DOHH2 (cell line): ENCODE results near the gene NCAM2.

Source experiments
- H3F3A ChIP-seq: fragments of 200-600 bp; sonication (generic), shearing (Covaris generic); 2 replicates; pipeline ENCODE4 v1.6.0; 2016; ENCODE audit warnings: antibody characterized with exemption, mild to moderate bottlenecking; ENCODE audit not compliant: control insufficient read depth, insufficient read depth
- H3K27ac ChIP-seq: fragments of 200-600 bp; sonication (generic); 2 replicates; pipeline ENCODE4 v1.5.1; 2014; ENCODE audit warnings: low read depth, mild to moderate bottlenecking, low read length, moderate library complexity
- H3K27me3 ChIP-seq: fragments of 200-600 bp; sonication (generic); 2 replicates; pipeline ENCODE4 v1.6.1; 2014; ENCODE audit warnings: mild to moderate bottlenecking, low read length, mixed read lengths; ENCODE audit not compliant: control insufficient read depth
- H3K36me3 ChIP-seq: fragments of 200-600 bp; sonication (generic); 2 replicates; pipeline ENCODE4 v1.6.1; 2014; ENCODE audit warnings: mild to moderate bottlenecking, low read length, moderate library complexity, mixed read lengths; ENCODE audit not compliant: control insufficient read depth
- H3K4me1 ChIP-seq: fragments of 200-600 bp; sonication (generic); 2 replicates; pipeline ENCODE4 v1.6.1; 2014; ENCODE audit warnings: mild to moderate bottlenecking, low read length, mixed read lengths; ENCODE audit not compliant: control insufficient read depth
- H3K4me2 ChIP-seq: fragments of 200-600 bp; sonication (generic); 2 replicates; pipeline ENCODE4 v1.6.0; 2014; ENCODE audit warnings: mild to moderate bottlenecking, low read length, moderate library complexity
- H3K4me3 ChIP-seq: fragments of 200-600 bp; sonication (generic); 2 replicates; pipeline ENCODE4 v1.5.1; 2014; ENCODE audit warnings: mild to moderate bottlenecking, low read length, mixed read lengths
- H3K79me2 ChIP-seq: fragments of 200-600 bp; sonication (generic); 2 replicates; pipeline ENCODE4 v1.6.1; 2014; ENCODE audit warnings: mild to moderate bottlenecking, low read length, mixed read lengths; ENCODE audit not compliant: control insufficient read depth
- H3K9me2 ChIP-seq: fragments of 200-600 bp; sonication (generic); replicated peaks from 2 replicates; pipeline ENCODE4 v1.6.1; 2014; ENCODE audit warnings: mild to moderate bottlenecking, low read length, mixed read lengths; ENCODE audit not compliant: control insufficient read depth
- H3K9me3 ChIP-seq: fragments of 200-600 bp; sonication (generic); 2 replicates; pipeline ENCODE4 v1.6.1; 2014; ENCODE audit warnings: antibody characterized with exemption, low read length, mixed read lengths; ENCODE audit not compliant: control insufficient read depth, insufficient read depth
- H4K20me1 ChIP-seq: fragments of 200-600 bp; sonication (generic); 2 replicates; pipeline ENCODE4 v1.6.0; 2014; ENCODE audit warnings: low read depth, mild to moderate bottlenecking, antibody characterized with exemption, low read length, moderate library complexity; ENCODE audit not compliant: control insufficient read depth, insufficient read depth
- EZH2phosphoT487 ChIP-seq: fragments of 200-600 bp; sonication (generic); IDR thresholded peaks from 2 replicates; pipeline ENCODE4 v1.6.1; 2017; ENCODE audit warnings: borderline replicate concordance, mild to moderate bottlenecking, antibody characterized with exemption, low read length, moderate library complexity, mixed read lengths
- TF ChIP-seq, protein P1 (sequence below): fragments of 200-600 bp; sonication (generic); IDR thresholded peaks from one replicate; pipeline ENCODE4 v1.5.1; 2014; ENCODE audit warnings: antibody characterized with exemption, mild to moderate bottlenecking, low read depth, low read length; ENCODE audit not compliant: poor library complexity, severe bottlenecking

The NCAM2 gene

DNA sequence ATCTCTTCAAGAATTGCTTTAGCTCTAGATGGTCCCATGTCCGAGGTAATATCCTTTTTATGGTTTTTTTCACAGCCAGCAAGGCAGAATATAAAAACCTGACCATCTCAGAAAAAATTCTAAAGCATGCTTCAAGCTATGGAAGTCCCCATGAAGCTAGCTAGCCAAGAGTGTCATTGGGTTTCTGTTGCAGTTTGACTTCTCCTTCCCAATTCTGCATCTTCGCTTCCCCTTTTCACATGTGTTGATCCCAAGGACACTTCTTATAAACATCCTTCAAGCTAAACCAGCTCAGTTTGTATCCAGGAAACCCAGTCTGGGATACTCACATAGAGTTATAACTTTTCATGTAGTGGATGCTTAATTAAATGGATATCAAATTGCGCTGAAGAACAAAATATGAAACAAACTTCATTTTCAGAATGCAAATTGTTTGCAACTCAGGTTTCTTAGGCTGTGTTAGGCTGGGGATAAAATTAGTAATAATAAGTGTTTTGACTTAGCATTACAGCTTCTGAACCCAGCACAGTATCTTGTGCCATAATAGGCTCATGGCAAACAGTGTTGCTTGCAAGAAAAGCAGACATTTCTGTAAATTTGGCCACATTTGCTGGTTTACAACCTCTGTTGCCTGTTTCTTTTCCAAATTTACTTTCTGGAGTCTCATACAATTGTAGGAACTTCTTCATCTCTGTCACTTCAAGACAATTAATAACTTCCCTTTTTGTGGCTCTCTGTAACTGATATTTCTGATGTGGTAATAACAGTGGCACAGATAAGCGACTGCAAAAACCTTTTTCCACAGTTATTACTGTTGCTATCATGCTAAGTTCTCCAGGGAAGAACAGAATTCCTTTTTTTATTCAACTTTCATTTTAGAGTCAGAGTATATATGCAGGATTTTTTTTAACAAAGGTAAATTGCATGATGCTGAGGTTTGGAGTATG, 53.2 kb downstream of the NCAM2 start:
- TF ChIP-seq, protein P1, sequence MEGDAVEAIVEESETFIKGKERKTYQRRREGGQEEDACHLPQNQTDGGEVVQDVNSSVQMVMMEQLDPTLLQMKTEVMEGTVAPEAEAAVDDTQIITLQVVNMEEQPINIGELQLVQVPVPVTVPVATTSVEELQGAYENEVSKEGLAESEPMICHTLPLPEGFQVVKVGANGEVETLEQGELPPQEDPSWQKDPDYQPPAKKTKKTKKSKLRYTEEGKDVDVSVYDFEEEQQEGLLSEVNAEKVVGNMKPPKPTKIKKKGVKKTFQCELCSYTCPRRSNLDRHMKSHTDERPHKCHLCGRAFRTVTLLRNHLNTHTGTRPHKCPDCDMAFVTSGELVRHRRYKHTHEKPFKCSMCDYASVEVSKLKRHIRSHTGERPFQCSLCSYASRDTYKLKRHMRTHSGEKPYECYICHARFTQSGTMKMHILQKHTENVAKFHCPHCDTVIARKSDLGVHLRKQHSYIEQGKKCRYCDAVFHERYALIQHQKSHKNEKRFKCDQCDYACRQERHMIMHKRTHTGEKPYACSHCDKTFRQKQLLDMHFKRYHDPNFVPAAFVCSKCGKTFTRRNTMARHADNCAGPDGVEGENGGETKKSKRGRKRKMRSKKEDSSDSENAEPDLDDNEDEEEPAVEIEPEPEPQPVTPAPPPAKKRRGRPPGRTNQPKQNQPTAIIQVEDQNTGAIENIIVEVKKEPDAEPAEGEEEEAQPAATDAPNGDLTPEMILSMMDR = no peak
- no peak for TF ChIP-seq EZH2phosphoT487
- Histone ChIP-seq H3K4me2 (no peak overlapping the region), H3K36me3 (no peaks in the 10 kb centered on the region), H4K20me1 (no peaks in the 10 kb centered on the region), H3F3A (no peaks in the 10 kb centered on the region), H3K79me2 (no peaks in the 10 kb centered on the region), H3K9me2 (no peaks in the 10 kb centered on the region), H3K27me3 (no peaks in the 10 kb centered on the region), H3K27ac (no peak overlapping the region), H3K4me3 (no peak overlapping the region), H3K4me1 (no peaks in the 10 kb centered on the region), H3K9me3 (no peaks in the 10 kb centered on the region)

DNA sequence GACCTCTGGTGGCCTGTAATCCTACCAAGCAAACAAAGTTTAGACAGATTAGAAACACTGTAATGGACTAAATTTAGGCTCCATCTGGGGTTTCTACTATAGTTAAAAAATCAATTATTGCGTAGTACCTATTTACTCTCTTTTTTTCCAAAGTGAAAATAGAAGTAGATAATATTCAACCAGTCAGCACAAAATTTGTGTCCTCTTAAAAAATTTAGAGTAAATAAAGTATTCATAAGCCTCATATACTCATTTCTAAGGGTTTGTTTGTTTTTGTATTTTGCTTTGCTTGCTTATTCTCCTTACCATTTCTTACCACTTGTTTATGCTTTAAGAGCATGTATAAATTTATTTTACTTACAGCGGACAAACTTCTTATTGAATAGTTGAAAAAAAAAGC, 54.5 kb downstream of the NCAM2 start:
- Histone ChIP-seq H3K27me3 (no peaks in the 10 kb centered on the region), H4K20me1 (no peaks in the 10 kb centered on the region), H3K79me2 (no peaks in the 10 kb centered on the region), H3K27ac (no peak overlapping the region), H3K36me3 (no peaks in the 10 kb centered on the region), H3K4me3 (no peak overlapping the region), H3K9me2 (no peaks in the 10 kb centered on the region), H3F3A (no peaks in the 10 kb centered on the region), H3K4me1 (no peaks in the 10 kb centered on the region), H3K9me3 (no peaks in the 10 kb centered on the region), H3K4me2 (no peak overlapping the region)
- TF ChIP-seq, protein P1 = no peak
- TF ChIP-seq EZH2phosphoT487 = no peak

- Histone ChIP-seq H3K9me2 (no peaks in the 10 kb centered on the region), H3K27ac (no peak overlapping the region), H3K9me3 (no peaks in the 10 kb centered on the region), H3K4me1 (no peaks in the 10 kb centered on the region), H3K4me3 (no peak overlapping the region), H4K20me1 (no peaks in the 10 kb centered on the region), H3F3A (no peaks in the 10 kb centered on the region), H3K36me3 (no peaks in the 10 kb centered on the region), H3K79me2 (no peaks in the 10 kb centered on the region), H3K4me2 (no peak overlapping the region), H3K27me3 (no peaks in the 10 kb centered on the region)
- TF ChIP-seq EZH2phosphoT487 = no peak
- TF ChIP-seq, protein P1 = no peak
Observed at GRCh38 chr21:21057349-21058062, 59.3 kb downstream of the NCAM2 start.
